CD4-positive, alpha-beta T cell (primary cell): ENCODE results near the gene SNCG. TPM values are rescaled to one million over a fixed set of nuclear protein-coding genes. Genes with fewer than 3 reads are reported as not detected.

ENCODE experiments used
- ATAC-seq: fragments of 200-7000 bp; cut with Tn5 transposase; one replicate; pipeline ENCODE4 v1.10.0; 2022; ENCODE audit warnings: mild to moderate bottlenecking; ENCODE audit not compliant: poor library complexity
- CTCF ChIA-PET: fragments of 350-600 bp; sonication (Branson Sonifier 250); formaldehyde crosslinking; loops from one replicate; lab custom pipeline; 2021; ENCODE audit warnings: antibody characterized with exemption, inconsistent platforms; lab: Charles Lee
- POLR2A ChIA-PET: fragments of 350-600 bp; sonication (Branson Sonifier 250); formaldehyde crosslinking; loops from one replicate; lab custom pipeline; 2021; ENCODE audit warnings: antibody characterized with exemption, inconsistent platforms; lab: Charles Lee
- DNase-seq, 14 experiments: peaks; one replicate each; pipeline ENCODE4 v3.0.0-alpha.2; 2013 to 2020; ENCODE audit warnings: mixed read lengths in 2 of 14
- H3K27ac ChIP-seq, 2 donors: one replicate each; pipeline versions ENCODE4 v1.5.1 to v1.7.0; 2013; ENCODE audit warnings: low read length in 2 of 2, low read depth in 1 of 2, mild to moderate bottlenecking in 1 of 2
- H3K27me3 ChIP-seq, 2 experiments: 1 replicate in 1 of 2; 2 replicates in 1 of 2; pipeline versions ENCODE4 v1.6.1 to v1.7.0; 2013; ENCODE audit warnings: low read length in 2 of 2, control low read depth in 1 of 2, mild to moderate bottlenecking in 1 of 2, moderate library complexity in 1 of 2; ENCODE audit not compliant: insufficient read depth in 2 of 2, control insufficient read depth in 1 of 2
- H3K36me3 ChIP-seq: one replicate; pipeline ENCODE4 v1.6.1; 2013; ENCODE audit warnings: low read length, control low read depth; ENCODE audit not compliant: insufficient read depth
- H3K4me1 ChIP-seq: one replicate; pipeline ENCODE4 v1.6.1; 2013; ENCODE audit warnings: low read length, control low read depth; ENCODE audit not compliant: insufficient read depth
- H3K4me3 ChIP-seq: one replicate; pipeline ENCODE4 v1.5.1; 2013; ENCODE audit warnings: mild to moderate bottlenecking, low read length, moderate library complexity
- H3K9me3 ChIP-seq, 2 experiments: 1 replicate in 1 of 2; 2 replicates in 1 of 2; pipeline versions ENCODE4 v1.6.1 to v1.7.0; 2013; ENCODE audit warnings: low read length in 2 of 2, mild to moderate bottlenecking in 2 of 2, control low read depth in 1 of 2, moderate library complexity in 1 of 2; ENCODE audit not compliant: control insufficient read depth in 1 of 2, insufficient read depth in 1 of 2
- H3K27ac Mint-ChIP-seq: one replicate; pipeline ENCODE4 v1.8.0; 2020; ENCODE audit warnings: mixed read lengths
- H3K27me3 Mint-ChIP-seq: one replicate; pipeline ENCODE4 v1.8.0; 2021; ENCODE audit warnings: mixed read lengths
- H3K36me3 Mint-ChIP-seq: one replicate; pipeline ENCODE4 v1.8.0; 2021; ENCODE audit warnings: low read depth, mixed read lengths
- H3K4me1 Mint-ChIP-seq: one replicate; pipeline ENCODE4 v1.8.0; 2021; ENCODE audit warnings: low read depth, mixed read lengths
- H3K4me3 Mint-ChIP-seq: one replicate; pipeline ENCODE4 v1.8.0; 2020; ENCODE audit warnings: mild to moderate bottlenecking, mixed read lengths
- H3K9me3 Mint-ChIP-seq: one replicate; pipeline ENCODE4 v1.8.0; 2020; ENCODE audit warnings: mixed read lengths
- intact Hi-C, 2 experiments: fragments of 100-400 bp; cut with DNase I in 1 of 2; cut with micrococcal nuclease in 1 of 2; formaldehyde crosslinking; loops; one replicate each; pipeline versions ENCODE4 v1.15.1 to v1.9.0; 2023 to 2025; cut with DNase I, micrococcal nuclease
- total RNA-seq, 174 experiments: library from RNA in 2 of 174; stranded (reverse) in 2 of 174; gene quantifications; one replicate each; pipeline ENCODE4 v1.2.3 and lab custom pipeline; 2021 to 2026
- TF ChIP-seq, protein P1 (sequence below): fragments of 200-600 bp; IDR thresholded peaks from one replicate; pipeline ENCODE4 v1.8.0; 2022; ENCODE audit warnings: antibody characterized with exemption, mild to moderate bottlenecking

The SNCG gene
- total RNA-seq, 2 experiments from 2014 or later: not detected

DNA sequence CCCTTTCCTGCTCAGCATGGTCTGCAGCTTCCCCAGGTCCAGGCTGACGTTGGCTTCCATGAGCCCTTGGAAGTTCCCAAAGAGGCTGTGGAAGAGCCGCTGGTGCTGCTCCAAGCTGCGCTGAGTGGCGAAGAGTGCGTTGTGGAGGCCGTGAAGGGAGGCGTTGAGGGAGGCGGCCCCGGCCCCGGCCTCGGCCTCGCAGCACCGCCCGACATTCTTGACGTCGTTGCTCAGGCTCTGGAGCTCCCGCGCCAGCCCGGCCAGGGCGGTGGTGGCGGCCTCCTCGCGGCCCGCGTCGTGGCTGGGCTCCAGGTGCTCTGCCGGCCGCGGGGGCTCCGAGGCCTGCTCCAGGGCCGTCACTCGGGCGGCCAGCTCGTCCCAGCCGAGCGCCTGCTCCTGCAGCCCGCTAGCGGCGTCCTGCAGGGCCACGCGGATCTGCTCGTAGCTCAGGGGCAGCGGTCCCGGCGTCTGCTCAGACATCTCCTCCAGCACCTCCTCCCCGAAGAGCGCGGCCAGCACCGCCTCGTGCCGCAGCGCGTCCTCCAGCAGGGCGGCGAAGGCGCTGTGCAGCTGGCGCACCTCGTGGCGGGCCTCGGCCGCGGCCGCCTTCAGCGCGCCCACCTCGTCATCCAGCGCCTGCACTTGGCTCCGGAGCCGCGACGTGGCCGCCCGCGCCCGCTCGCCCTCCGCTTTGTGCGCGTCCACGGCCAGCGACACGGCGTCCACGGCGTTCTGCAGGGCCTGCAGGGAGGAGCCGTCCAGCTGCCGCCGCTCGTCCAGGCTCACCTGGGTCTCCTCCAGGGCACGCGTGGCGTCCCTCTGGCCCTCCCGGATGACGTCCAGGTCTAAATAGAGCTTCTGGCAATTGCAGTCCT lies 15.7 kb upstream of the SNCG start:
- ChIA-PET CTCF (interaction anchor here (2.0 kb wide), 1 partner anchor 24 kb away, joined by 5 read pairs; no protein-coding TSS in a partner anchor), POLR2A (no interaction called here)
- H3K27me3 ChIP-seq: no peaks in the 10 kb centered on the region
- no peaks in the 10 kb centered on the region for H3K9me3 ChIP-seq
- H3K36me3 ChIP-seq: no peaks in the 10 kb centered on the region
- peaks cover 5% of the 10 kb centered on the region for H3K4me1 ChIP-seq
- TF ChIP-seq, protein P1, sequence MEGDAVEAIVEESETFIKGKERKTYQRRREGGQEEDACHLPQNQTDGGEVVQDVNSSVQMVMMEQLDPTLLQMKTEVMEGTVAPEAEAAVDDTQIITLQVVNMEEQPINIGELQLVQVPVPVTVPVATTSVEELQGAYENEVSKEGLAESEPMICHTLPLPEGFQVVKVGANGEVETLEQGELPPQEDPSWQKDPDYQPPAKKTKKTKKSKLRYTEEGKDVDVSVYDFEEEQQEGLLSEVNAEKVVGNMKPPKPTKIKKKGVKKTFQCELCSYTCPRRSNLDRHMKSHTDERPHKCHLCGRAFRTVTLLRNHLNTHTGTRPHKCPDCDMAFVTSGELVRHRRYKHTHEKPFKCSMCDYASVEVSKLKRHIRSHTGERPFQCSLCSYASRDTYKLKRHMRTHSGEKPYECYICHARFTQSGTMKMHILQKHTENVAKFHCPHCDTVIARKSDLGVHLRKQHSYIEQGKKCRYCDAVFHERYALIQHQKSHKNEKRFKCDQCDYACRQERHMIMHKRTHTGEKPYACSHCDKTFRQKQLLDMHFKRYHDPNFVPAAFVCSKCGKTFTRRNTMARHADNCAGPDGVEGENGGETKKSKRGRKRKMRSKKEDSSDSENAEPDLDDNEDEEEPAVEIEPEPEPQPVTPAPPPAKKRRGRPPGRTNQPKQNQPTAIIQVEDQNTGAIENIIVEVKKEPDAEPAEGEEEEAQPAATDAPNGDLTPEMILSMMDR: no peak
- no peak overlapping the region for H3K4me3 Mint-ChIP-seq
- no peak overlapping the region for H3K4me3 ChIP-seq
- H3K27me3 Mint-ChIP-seq: peaks cover 5% of the 10 kb centered on the region
- H3K27ac Mint-ChIP-seq: no peak overlapping the region
- no peaks in the 10 kb centered on the region for H3K36me3 Mint-ChIP-seq
- intact Hi-C loops: no loop called here
- no peak overlapping the region for H3K27ac ChIP-seq
- no peaks in the 10 kb centered on the region for H3K9me3 Mint-ChIP-seq
- no peaks in the 10 kb centered on the region for H3K4me1 Mint-ChIP-seq
- DNase-seq (peak in 1 of 14 experiments; percentile 16), ATAC-seq (no peak)

DNA sequence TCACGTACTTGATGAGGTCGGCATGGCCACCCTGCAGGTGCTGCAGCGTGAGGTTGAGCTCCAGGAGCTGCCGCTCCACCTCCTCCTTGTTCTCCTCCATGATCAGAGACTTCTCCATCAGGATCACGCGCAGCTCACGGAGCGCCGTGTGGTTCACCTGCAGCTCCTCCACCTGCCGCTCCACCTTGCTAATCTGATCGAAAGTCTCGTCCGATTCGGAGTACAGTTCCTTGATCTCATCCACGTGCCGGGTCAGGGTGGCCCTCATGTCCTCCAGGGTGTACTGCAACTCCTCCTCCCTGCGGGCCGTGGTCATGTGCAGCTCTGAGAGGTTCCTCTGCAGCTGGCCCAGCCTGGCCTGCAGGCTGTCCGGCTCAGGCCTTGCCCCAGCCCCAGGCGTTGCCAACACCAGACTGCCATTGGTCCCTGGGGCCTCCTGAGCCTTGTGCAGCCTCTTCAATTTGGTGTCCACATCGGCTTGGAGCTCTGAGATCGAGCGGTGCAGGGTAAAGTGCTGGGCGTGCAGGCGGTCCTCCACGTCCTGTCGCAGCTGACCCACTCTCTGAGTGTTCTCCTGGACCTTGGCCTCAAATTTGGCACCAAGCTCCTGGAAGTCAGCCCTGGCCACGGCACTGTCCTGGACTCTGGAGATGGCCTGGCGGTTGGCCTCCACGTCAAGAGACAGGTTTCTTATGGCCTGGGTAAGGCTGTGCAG lies 14.9 kb upstream of the SNCG start:
- no peak overlapping the region for H3K4me3 ChIP-seq
- DNase-seq (peak in 1 of 14 experiments; percentile 9), ATAC-seq (no peak)
- no peaks in the 10 kb centered on the region for H3K36me3 ChIP-seq
- POLR2A ChIA-PET: no interaction called here
- H3K27ac ChIP-seq: no peak overlapping the region
- Mint-ChIP-seq H3K4me3 (no peak overlapping the region), H3K27ac (no peak overlapping the region), H3K36me3 (no peaks in the 10 kb centered on the region), H3K4me1 (no peaks in the 10 kb centered on the region), H3K27me3 (peaks cover 5% of the 10 kb centered on the region), H3K9me3 (no peaks in the 10 kb centered on the region)
- no peaks in the 10 kb centered on the region for H3K27me3 ChIP-seq
- H3K9me3 ChIP-seq: no peaks in the 10 kb centered on the region
- intact Hi-C loops: no loop called here
- TF ChIP-seq, protein P1: no peak
- CTCF ChIA-PET: no interaction called here
- H3K4me1 ChIP-seq: peaks cover 5% of the 10 kb centered on the region

DNA sequence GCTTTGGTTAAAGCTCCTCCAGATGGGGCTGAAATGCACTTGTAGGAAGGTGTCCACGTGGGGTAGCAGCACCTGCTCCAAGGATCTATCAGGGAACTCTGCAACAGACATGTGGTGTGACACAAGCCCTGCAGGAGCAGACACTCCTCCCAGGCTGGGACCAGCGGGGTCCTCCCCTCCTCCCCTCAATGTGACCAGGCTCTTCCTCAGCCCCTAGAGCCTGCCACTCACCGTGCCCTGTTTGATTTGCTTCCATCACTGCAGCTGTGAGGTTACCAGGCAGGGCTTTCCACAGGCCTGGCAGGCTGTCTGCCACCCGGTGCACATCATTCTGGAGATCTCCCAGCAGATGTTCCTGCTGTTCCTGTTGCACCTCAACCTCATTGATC lies 14.4 kb upstream of the SNCG start:
- TF ChIP-seq, protein P1: no peak
- POLR2A ChIA-PET: no interaction called here
- Mint-ChIP-seq H3K4me1 (no peaks in the 10 kb centered on the region), H3K4me3 (no peak overlapping the region), H3K27me3 (peaks cover 5% of the 10 kb centered on the region), H3K36me3 (no peaks in the 10 kb centered on the region), H3K27ac (no peak overlapping the region), H3K9me3 (no peaks in the 10 kb centered on the region)
- Histone ChIP-seq H3K9me3 (no peaks in the 10 kb centered on the region), H3K27ac (no peak overlapping the region), H3K36me3 (no peaks in the 10 kb centered on the region), H3K27me3 (no peaks in the 10 kb centered on the region), H3K4me3 (no peak overlapping the region), H3K4me1 (peaks cover 5% of the 10 kb centered on the region)
- ATAC-seq: no peak
- CTCF ChIA-PET: no interaction called here
- no peak for DNase-seq
- intact Hi-C loops: no loop called here
